Gastroesophageal sphincter (tissue), 3 donors: Measurements from ENCODE around the gene TP53BP2.

Source experiments
- CTCF ChIP-seq, 4 experiments: fragments of 200-600 bp in 2 of 4; fragments of 450-650 bp in 2 of 4; sonication (generic) in 1 of 4; IDR thresholded peaks; one replicate each; pipeline ENCODE4 v1.5.1; 2017 to 2019; ENCODE audit warnings: antibody characterized with exemption in 4 of 4, mild to moderate bottlenecking in 2 of 4, moderate library complexity in 2 of 4
- EP300 ChIP-seq: sonication (generic); formaldehyde crosslinking; IDR thresholded peaks from one replicate; pipeline ENCODE4 v1.6.1; 2017; ENCODE audit warnings: antibody characterized with exemption, mild to moderate bottlenecking
- POLR2A ChIP-seq, 2 donors: fragments of 450-650 bp; IDR thresholded peaks; one replicate each; pipeline ENCODE4 v1.6.1; 2017; ENCODE audit warnings: antibody characterized with exemption in 2 of 2, mild to moderate bottlenecking in 2 of 2, moderate library complexity in 1 of 2
- POLR2AphosphoS5 ChIP-seq: sonication (generic); formaldehyde crosslinking; IDR thresholded peaks from one replicate; pipeline ENCODE4 v1.6.1; 2017; ENCODE audit warnings: antibody characterized with exemption

GRCh38 chr1:223758734-223759133 is 87.0 kb downstream of the TP53BP2 start:
- TF ChIP-seq POLR2A (IDR thresholded peaks at IDR 0.05) (no peak), CTCF (IDR thresholded peaks at IDR 0.05) (no peak), POLR2AphosphoS5 (no peak), EP300 (no peak)
